ENCODE measurements around the gene SLC16A10.

DNA sequence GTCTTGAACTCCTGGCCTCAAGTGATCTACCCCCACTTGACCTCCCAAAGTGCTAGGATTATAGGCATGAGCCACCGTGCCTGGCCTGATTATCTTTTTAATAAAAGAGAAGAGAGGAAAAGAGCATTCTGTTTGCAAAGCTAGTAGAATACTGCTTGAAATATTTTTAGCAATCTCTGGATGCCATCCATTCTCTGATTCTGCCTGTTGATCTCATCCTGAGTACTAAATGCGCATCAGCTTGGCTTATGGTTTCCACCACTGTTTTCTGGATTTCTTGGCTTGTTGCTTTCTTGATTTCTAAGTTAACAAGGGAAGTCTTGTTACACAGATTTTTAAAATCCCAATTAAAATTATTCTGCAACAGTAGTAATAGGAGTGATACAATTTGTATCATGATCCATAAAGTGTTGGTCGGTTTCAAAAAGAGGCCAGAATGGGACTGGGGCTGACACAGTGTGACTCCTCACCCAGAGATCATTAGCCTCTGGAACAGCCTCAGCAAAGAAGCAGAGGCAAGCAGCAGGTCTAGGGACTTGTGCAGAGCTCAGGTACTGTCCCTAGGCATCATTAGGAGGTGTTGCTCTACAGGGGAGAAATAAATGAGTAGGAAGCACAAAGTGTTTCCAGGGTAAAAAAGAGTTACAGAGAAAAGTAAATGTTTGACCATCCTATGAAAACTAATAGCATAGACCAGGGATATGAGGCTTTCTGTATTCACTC is 17.8 kb upstream of the SLC16A10 start:
- TF ChIP-seq, protein P1, sequence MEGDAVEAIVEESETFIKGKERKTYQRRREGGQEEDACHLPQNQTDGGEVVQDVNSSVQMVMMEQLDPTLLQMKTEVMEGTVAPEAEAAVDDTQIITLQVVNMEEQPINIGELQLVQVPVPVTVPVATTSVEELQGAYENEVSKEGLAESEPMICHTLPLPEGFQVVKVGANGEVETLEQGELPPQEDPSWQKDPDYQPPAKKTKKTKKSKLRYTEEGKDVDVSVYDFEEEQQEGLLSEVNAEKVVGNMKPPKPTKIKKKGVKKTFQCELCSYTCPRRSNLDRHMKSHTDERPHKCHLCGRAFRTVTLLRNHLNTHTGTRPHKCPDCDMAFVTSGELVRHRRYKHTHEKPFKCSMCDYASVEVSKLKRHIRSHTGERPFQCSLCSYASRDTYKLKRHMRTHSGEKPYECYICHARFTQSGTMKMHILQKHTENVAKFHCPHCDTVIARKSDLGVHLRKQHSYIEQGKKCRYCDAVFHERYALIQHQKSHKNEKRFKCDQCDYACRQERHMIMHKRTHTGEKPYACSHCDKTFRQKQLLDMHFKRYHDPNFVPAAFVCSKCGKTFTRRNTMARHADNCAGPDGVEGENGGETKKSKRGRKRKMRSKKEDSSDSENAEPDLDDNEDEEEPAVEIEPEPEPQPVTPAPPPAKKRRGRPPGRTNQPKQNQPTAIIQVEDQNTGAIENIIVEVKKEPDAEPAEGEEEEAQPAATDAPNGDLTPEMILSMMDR (IDR thresholded peaks at IDR 0.05; ENCODE audit: low read depth, low read length), result no peak
- no peak for TF ChIP-seq EZH2phosphoT487 (IDR thresholded peaks at IDR 0.05; ENCODE audit: low read depth)
